Gastroesophageal sphincter (tissue), 4 donors: ENCODE measurements around the gene DLG3. TPM values are rescaled to one million over a fixed set of nuclear protein-coding genes. Genes with fewer than 3 reads are reported as not detected.

Experiments
- ATAC-seq: fragments of 150-250 bp; one replicate; pipeline ENCODE4 v1.9.1; 2016; ENCODE audit warnings: mild to moderate bottlenecking, moderate library complexity
- H3K27ac ChIP-seq, 4 donors: fragments of 200-600 bp; sonication (generic) in 3 of 4; 1 replicate in 3 of 4; 2 replicates in 1 of 4; pipeline ENCODE4 v1.5.1; 2016 to 2019
- H3K27me3 ChIP-seq: fragments of 200-600 bp; sonication (generic); one replicate; pipeline ENCODE4 v1.5.1; 2019
- H3K36me3 ChIP-seq, 2 donors: fragments of 200-600 bp; sonication (generic); one replicate each; pipeline ENCODE4 v1.5.1; 2019; ENCODE audit warnings: control low read depth in 1 of 2
- H3K4me1 ChIP-seq, 3 donors: fragments of 200-600 bp; sonication (generic); 1 replicate in 2 of 3; 2 replicates in 1 of 3; pipeline ENCODE4 v1.5.1; 2016 to 2019; ENCODE audit warnings: control low read depth in 2 of 3
- H3K4me3 ChIP-seq, 2 donors: fragments of 200-600 bp; sonication (generic); one replicate each; pipeline ENCODE4 v1.5.1; 2019; ENCODE audit warnings: mild to moderate bottlenecking in 1 of 2, moderate library complexity in 1 of 2
- H3K9me3 ChIP-seq, 3 donors: fragments of 200-600 bp; sonication (generic); one replicate each; pipeline ENCODE4 v1.5.1; 2017 to 2019; ENCODE audit warnings: control low read depth in 2 of 3
- CTCF ChIP-seq, 4 experiments: fragments of 200-600 bp in 2 of 4; fragments of 450-650 bp in 2 of 4; sonication (generic) in 1 of 4; IDR thresholded peaks; one replicate each; pipeline ENCODE4 v1.5.1; 2017 to 2019; ENCODE audit warnings: antibody characterized with exemption in 4 of 4, mild to moderate bottlenecking in 2 of 4, moderate library complexity in 2 of 4
- EP300 ChIP-seq: sonication (generic); formaldehyde crosslinking; IDR thresholded peaks from one replicate; pipeline ENCODE4 v1.6.1; 2017; ENCODE audit warnings: antibody characterized with exemption, mild to moderate bottlenecking
- POLR2A ChIP-seq, 2 donors: fragments of 450-650 bp; IDR thresholded peaks; one replicate each; pipeline ENCODE4 v1.6.1; 2017; ENCODE audit warnings: antibody characterized with exemption in 2 of 2, mild to moderate bottlenecking in 2 of 2, moderate library complexity in 1 of 2
- POLR2AphosphoS5 ChIP-seq: sonication (generic); formaldehyde crosslinking; IDR thresholded peaks from one replicate; pipeline ENCODE4 v1.6.1; 2017; ENCODE audit warnings: antibody characterized with exemption
- WGBS, 2 donors: methylation state at CpG; one replicate each; pipeline ENCODE4 v1.1.5; 2018; ENCODE audit warnings: low coverage in 1 of 2; 5-methylcytosine and 5-hydroxymethylcytosine counted together
- total RNA-seq, 4 donors: library from RNA; depleted of rRNA; stranded (reverse); fragments of >200 nt; gene quantifications; one replicate each; pipeline ENCODE4 v1.1.0, GENCODE V29; 2016

The DLG3 gene
- total RNA-seq, 4 donors from 2014 or later, result 22.3 to 46.2 (median 26.8) TPM

- no peaks in the 10 kb centered on the region for H3K36me3 ChIP-seq
- no peak for TF ChIP-seq POLR2AphosphoS5
- TF ChIP-seq POLR2A (IDR thresholded peaks at IDR 0.05), result no peak
- TF ChIP-seq EP300, result no peak
- no peak for TF ChIP-seq CTCF (IDR thresholded peaks at IDR 0.05)
- H3K27ac ChIP-seq, result peak overlapping the region in 3 of 4 donors; percentile 87 to 91 (median 89)
- WGBS, 2 donors, result 34 to 42% methylated on average over 2 of the region's 2 CpGs
- H3K4me1 ChIP-seq, result peaks cover 0 to 60% (median 4%) of the 10 kb centered on the region in 3 donors
- no peak for ATAC-seq
- H3K4me3 ChIP-seq, result peak overlapping the region in 1 of 2 donors; percentile 64
- H3K9me3 ChIP-seq, result no peaks in the 10 kb centered on the region
- H3K27me3 ChIP-seq, result no peaks in the 10 kb centered on the region
Measured at GRCh38 chrX:70456256-70456655, 11.6 kb downstream of the DLG3 start.

- Histone ChIP-seq H3K4me1 (peaks cover 0 to 28% (median 0%) of the 10 kb centered on the region in 3 donors), H3K27ac (no peak overlapping the region), H3K36me3 (no peaks in the 10 kb centered on the region), H3K4me3 (no peak overlapping the region), H3K9me3 (no peaks in the 10 kb centered on the region), H3K27me3 (no peaks in the 10 kb centered on the region)
- ATAC-seq, result no peak
- TF ChIP-seq POLR2AphosphoS5 (no peak), POLR2A (IDR thresholded peaks at IDR 0.05) (no peak), EP300 (no peak), CTCF (IDR thresholded peaks at IDR 0.05) (no peak)
- 64 to 100% methylated on average over 1 to 2 of the region's 2 CpGs for WGBS, 2 donors
Measured at GRCh38 chrX:70461026-70461425, 16.4 kb downstream of the DLG3 start.

GRCh38 chrX:70464051-70464450 is 19.4 kb downstream of the DLG3 start:
- ATAC-seq, result no peak

GRCh38 chrX:70466968-70467367 is 22.3 kb downstream of the DLG3 start:
- Histone ChIP-seq H3K4me1 (no peaks in the 10 kb centered on the region), H3K4me3 (no peak overlapping the region), H3K27me3 (no peaks in the 10 kb centered on the region), H3K36me3 (no peaks in the 10 kb centered on the region), H3K9me3 (no peaks in the 10 kb centered on the region), H3K27ac (no peak overlapping the region)
- TF ChIP-seq EP300, result no peak
- no peak for ATAC-seq

More at GRCh38 chrX:70464051-70464450, 19.4 kb downstream of the DLG3 start:
- H3K9me3 ChIP-seq, result no peaks in the 10 kb centered on the region
- H3K27ac ChIP-seq, result no peak overlapping the region
- H3K27me3 ChIP-seq, result no peaks in the 10 kb centered on the region
- no peak for TF ChIP-seq EP300
- TF ChIP-seq CTCF (IDR thresholded peaks at IDR 0.05), result no peak
- no peak for TF ChIP-seq POLR2AphosphoS5
- TF ChIP-seq POLR2A (IDR thresholded peaks at IDR 0.05), result no peak
- H3K4me1 ChIP-seq, result peaks cover 0 to 5% (median 0%) of the 10 kb centered on the region in 3 donors
- no peak overlapping the region for H3K4me3 ChIP-seq
- no peaks in the 10 kb centered on the region for H3K36me3 ChIP-seq

GRCh38 chrX:70468709-70469108 is 24.1 kb downstream of the DLG3 start:
- no peaks in the 10 kb centered on the region for H3K36me3 ChIP-seq
- 75 to 100% methylated on average over 1 of the region's 1 CpG for WGBS, 2 donors
- TF ChIP-seq POLR2AphosphoS5, result no peak
- TF ChIP-seq POLR2A (IDR thresholded peaks at IDR 0.05), result no peak
- TF ChIP-seq EP300, result no peak
- no peak for TF ChIP-seq CTCF (IDR thresholded peaks at IDR 0.05)
- no peak overlapping the region for H3K27ac ChIP-seq
- H3K9me3 ChIP-seq, result no peaks in the 10 kb centered on the region
- ATAC-seq, result no peak
- no peaks in the 10 kb centered on the region for H3K27me3 ChIP-seq
- H3K4me1 ChIP-seq, result no peaks in the 10 kb centered on the region
- H3K4me3 ChIP-seq, result no peak overlapping the region
